ENCODE data around the gene CHAD. TPM values are rescaled to one million over a fixed set of nuclear protein-coding genes. Genes with fewer than 3 reads are reported as not detected.
"Not testable (repeated sequence)": the region's sequence is repeated elsewhere in the genome, so short reads cannot be mapped to it uniquely, and the experiment has no call there.

CHAD gene
- total RNA-seq, 1 experiment from 2014 or later: not detected

- DNase-seq (ENCODE audit: low spot score): no peak
Measured at GRCh38 chr17:50495217-50495823, 26.6 kb upstream of the CHAD start.

- DNase-seq (ENCODE audit: low spot score): no peak
Measured at GRCh38 chr17:50493744-50494143, 25.1 kb upstream of the CHAD start.

- DNase-seq (ENCODE audit: low spot score): no peak
Measured at GRCh38 chr17:50492214-50492613, 23.5 kb upstream of the CHAD start.

- DNase-seq (ENCODE audit: low spot score): no peak
Measured at GRCh38 chr17:50491505-50491904, 22.8 kb upstream of the CHAD start.

GRCh38 chr17:50488880-50489279 lies 20.2 kb upstream of the CHAD start:
- no peak for DNase-seq (ENCODE audit: low spot score)

- DNase-seq (ENCODE audit: low spot score): no peak
Measured at GRCh38 chr17:50487213-50488096, 18.8 kb upstream of the CHAD start.

- no peak for DNase-seq (ENCODE audit: low spot score)
Measured at GRCh38 chr17:50484386-50485155, 15.9 kb upstream of the CHAD start.

- DNase-seq (ENCODE audit: low spot score): no peak
Measured at GRCh38 chr17:50483266-50483665, 14.6 kb upstream of the CHAD start.

- DNase-seq (ENCODE audit: low spot score): peak; percentile 97
Measured at GRCh38 chr17:50482516-50482915, 13.8 kb upstream of the CHAD start.

GRCh38 chr17:50482110-50482509 lies 13.4 kb upstream of the CHAD start:
- DNase-seq (ENCODE audit: low spot score): no peak

- DNase-seq (ENCODE audit: low spot score): no peak
Measured at GRCh38 chr17:50481648-50482047, 13.0 kb upstream of the CHAD start.

GRCh38 chr17:50480854-50481490 lies 12.3 kb upstream of the CHAD start:
- no peak for DNase-seq (ENCODE audit: low spot score)

GRCh38 chr17:50480142-50480764 lies 11.6 kb upstream of the CHAD start:
- DNase-seq (ENCODE audit: low spot score): no peak

GRCh38 chr17:50479522-50480141 lies 11.0 kb upstream of the CHAD start:
- peak; percentile 78 for DNase-seq (ENCODE audit: low spot score)

- DNase-seq (ENCODE audit: low spot score): peak; percentile 91
Measured at GRCh38 chr17:50478391-50479381, 10.0 kb upstream of the CHAD start, which contains the start of gene RSAD1. RSAD1 (plus strand) TSS chr17:50478860; CDS start chr17:50478885, 25 bp downstream.

GRCh38 chr17:50477976-50478375 lies 9.3 kb upstream of the CHAD start:
- no peak for DNase-seq (ENCODE audit: low spot score)

- DNase-seq (ENCODE audit: low spot score): no peak
Measured at GRCh38 chr17:50476545-50477315, 8.1 kb upstream of the CHAD start.

GRCh38 chr17:50475775-50476544 lies 7.3 kb upstream of the CHAD start:
- not testable (repeated sequence) for DNase-seq (ENCODE audit: low spot score)

All from HT-29 (cell line).